ENCODE measurements around the gene NAALADL1.

DNA sequence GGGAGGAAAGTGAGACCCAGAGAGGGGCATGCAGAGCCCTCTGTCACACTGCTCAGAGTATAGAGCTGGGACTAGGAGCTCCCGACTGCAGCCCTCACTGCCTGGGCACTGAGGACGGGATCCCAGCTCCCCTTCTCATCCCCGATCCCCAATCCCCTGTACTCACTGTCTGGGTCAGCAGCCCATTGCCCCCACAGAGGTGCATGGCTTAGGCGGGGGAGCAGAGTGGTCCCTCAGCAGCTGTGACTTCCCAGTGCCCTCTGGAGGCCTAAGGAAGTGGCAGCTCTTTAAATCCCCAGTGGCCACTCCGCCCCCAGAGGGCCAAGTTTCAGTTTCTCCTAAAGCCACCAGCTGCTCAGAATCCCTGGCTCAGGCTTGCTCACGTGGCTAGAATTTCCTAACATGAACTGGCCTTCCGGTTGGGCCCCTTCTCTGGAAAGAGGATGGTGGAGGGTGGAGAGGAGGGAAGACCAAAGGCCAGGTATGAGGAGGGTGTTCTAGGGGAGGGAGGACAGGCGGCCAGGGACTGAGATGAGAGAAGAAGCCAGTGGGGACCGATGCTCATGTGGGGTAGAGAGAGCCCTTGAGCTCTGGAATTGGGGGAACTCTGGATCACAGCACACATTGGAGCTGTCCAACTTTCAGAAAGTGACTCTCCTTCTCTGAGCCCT, 61.5 kb downstream of the NAALADL1 start, which contains the start of gene BATF2:
- TF ChIP-seq POLR2A (IDR thresholded peaks at IDR 0.05) = peak; percentile 89
- TF ChIP-seq, protein P1, sequence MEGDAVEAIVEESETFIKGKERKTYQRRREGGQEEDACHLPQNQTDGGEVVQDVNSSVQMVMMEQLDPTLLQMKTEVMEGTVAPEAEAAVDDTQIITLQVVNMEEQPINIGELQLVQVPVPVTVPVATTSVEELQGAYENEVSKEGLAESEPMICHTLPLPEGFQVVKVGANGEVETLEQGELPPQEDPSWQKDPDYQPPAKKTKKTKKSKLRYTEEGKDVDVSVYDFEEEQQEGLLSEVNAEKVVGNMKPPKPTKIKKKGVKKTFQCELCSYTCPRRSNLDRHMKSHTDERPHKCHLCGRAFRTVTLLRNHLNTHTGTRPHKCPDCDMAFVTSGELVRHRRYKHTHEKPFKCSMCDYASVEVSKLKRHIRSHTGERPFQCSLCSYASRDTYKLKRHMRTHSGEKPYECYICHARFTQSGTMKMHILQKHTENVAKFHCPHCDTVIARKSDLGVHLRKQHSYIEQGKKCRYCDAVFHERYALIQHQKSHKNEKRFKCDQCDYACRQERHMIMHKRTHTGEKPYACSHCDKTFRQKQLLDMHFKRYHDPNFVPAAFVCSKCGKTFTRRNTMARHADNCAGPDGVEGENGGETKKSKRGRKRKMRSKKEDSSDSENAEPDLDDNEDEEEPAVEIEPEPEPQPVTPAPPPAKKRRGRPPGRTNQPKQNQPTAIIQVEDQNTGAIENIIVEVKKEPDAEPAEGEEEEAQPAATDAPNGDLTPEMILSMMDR (IDR thresholded peaks at IDR 0.05) = peak; percentile 47 to 59 (median 53)
